Stimulated activated CD4-positive, alpha-beta T cell treated with anti-CD3 and anti-CD28 coated beads, Interleukin-4, amount 100 ng/mL, for 48 hours (primary cell): ENCODE results near the gene NSDHL.

Experiments used
- DNase-seq, 2 donors: peaks; one replicate each; pipeline ENCODE4 v3.0.0-alpha.2; 2020; ENCODE audit warnings: low read depth in 2 of 2

NSDHL gene

DNA sequence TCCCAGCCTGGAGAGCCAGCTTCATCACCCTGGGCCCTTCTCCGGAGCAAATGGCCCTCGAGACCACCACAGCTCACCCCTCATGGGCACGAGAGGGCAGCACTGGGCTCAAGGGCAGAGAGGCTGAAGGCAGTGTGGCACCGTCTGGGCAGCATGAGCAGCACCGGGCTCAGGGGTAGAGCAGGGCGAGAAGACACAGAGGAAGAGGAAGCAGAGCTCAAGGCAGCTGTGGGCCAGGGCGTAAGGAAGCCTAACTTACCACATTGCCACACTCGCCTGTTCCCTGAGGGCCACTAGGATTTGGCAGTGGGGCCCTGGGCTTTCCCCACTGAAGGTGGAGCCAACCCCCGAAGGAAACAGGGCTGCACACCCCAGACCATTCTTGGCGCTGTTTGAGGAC lies 82.5 kb downstream of the NSDHL start:
- no peak for DNase-seq

DNA sequence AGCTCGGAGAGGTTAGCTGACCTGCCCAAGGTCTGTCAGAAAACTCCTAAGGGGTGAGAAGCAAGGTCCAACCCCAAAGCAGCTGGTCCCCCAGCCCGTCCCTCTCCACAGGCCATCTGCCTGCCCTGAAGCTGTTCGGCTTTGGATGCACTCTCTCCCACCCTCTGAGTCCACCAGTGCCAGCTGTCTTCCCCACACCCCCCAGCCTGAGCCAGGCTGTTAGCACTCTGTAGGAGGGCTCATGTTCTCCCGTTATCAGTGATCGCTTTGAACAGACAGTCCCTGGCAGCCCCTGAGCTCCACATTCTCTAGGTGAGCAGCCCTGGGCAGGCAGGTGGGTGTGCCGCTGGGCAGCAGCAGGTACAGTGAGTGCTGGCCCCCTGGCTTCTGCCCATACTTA lies 83.0 kb downstream of the NSDHL start:
- DNase-seq: no peak

DNA sequence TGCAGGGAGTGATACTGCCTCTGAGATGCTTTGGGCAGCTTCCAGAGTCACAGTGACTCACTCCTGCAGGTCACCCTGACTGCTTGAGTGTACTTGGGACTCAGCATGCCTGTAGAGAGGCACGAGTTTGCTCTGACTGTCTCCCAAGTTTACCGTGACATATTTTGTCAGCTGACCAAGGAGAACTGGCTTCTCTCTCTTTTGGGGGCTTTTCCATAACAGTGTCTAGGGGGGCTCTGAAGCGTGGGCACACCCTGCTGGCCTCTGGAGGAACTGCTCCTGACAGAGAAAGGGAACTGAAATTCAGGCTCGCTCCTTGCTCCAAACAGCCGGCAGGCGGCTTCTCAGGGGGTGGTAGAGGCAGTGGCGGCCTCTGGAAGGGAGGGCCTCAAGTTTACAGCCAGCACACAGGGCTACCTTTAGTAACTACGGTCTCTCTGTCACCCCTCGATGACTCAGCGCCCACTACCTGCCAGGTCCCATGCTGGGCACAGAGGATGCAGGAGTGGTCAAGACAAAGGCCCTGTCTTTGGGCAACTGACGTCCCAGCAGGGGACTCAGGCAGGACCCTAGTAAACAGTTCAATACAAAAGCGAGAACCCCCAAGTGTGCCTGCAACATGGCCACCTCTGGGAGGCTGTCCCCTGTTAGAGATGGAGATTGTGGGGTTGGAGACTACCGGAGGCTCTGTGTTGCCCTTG lies 84.8 kb downstream of the NSDHL start:
- no peak for DNase-seq

DNA sequence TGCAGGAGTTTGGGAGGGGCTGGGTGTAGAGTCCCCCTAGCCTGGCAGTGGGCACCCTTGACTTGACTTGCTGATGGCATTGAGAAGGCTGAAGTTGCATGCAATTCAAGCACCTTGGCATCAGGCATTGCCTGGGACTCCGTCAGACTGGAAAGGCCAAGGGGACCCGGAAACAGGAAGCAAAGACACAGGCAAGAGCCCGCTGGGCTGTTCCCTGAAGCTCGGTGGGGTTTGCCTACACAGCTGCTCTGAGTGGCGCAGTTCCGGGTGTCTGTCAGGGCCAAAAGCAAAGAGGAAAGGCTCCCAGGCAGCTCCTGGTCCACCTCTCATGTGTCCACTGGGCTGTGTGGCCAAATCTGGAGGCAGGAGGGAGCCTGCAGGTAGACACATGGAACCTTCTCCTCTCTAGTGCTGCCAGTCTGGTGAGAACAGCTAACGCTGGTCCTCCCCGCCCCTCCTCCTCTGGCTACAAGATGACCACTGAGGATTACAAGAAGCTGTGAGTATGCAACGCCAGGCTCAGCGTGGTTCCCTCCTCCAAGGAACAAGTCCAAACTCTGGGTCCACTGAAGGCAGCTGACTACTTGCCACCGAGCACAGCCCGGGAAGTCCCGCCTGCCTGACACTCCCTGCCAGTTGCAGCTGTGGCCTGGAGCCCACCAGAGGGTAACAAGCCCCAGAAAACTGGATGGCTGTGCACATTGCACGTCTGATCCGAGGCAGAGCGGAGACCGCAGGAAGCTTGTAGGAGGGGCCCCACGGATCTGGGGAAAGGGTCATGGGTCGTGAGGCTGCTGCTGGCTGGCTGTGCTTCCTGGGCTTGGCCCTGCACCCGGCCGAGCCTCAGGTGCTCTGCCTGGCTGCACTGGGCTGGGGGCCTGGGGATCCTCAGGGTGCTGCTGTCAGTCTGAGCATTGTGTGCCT lies 87.1 kb downstream of the NSDHL start:
- no peak for DNase-seq

DNA sequence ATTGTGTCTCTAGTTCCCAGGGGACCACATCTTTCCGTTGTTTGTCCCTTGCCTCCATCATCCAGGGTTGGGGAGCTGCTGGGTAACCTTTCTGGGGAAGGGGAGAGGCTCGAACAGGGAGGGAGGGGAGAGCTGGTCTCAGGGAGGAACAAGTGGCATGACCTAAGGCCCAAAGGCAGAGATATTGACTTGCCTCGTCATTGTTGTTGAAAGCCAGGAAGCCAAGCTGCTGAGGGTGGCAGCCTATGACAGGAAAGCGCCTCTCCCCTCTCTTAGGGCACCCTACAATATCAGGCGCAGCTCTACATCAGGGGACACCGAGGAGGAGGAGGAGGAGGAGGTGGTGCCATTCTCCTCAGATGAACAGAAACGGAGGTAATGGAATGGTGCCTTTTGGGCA lies 87.8 kb downstream of the NSDHL start:
- DNase-seq: no peak
